Lung (tissue), 12 donors: Measurements from ENCODE around the gene C2CD4D. TPM values are rescaled to one million over a fixed set of nuclear protein-coding genes. Genes with fewer than 3 reads are reported as not detected.

Experiments
- ATAC-seq: fragments of 200-7000 bp; cut with Tn5 transposase; one replicate; pipeline ENCODE4 v1.9.1; 2020; ENCODE audit warnings: moderate number of reproducible peaks; ENCODE audit not compliant: insufficient read depth, low FRiP score
- DNase-seq, 3 donors: peaks; one replicate each; pipeline ENCODE4 v3.0.0-alpha.2; 2013 to 2017
- H3K27ac ChIP-seq, 2 donors: one replicate each; pipeline ENCODE4 v1.5.1; 2013; ENCODE audit warnings: mild to moderate bottlenecking in 2 of 2, moderate library complexity in 2 of 2, control low read depth in 1 of 2, inconsistent platforms in 1 of 2, low read depth in 1 of 2, low read length in 1 of 2
- H3K27me3 ChIP-seq, 3 donors: one replicate each; pipeline ENCODE4 v1.5.1; 2013; ENCODE audit warnings: low read length in 2 of 3; ENCODE audit not compliant: control insufficient read depth in 3 of 3, insufficient read depth in 3 of 3
- H3K36me3 ChIP-seq, 4 donors: one replicate each; pipeline ENCODE4 v1.5.1; 2013; ENCODE audit warnings: low read length in 4 of 4, mild to moderate bottlenecking in 1 of 4, moderate library complexity in 1 of 4; ENCODE audit not compliant: control insufficient read depth in 4 of 4, insufficient read depth in 4 of 4
- H3K4me1 ChIP-seq, 5 donors: one replicate each; pipeline ENCODE4 v1.5.1; 2013; ENCODE audit warnings: low read length in 5 of 5, mild to moderate bottlenecking in 2 of 5, moderate library complexity in 1 of 5; ENCODE audit not compliant: control insufficient read depth in 5 of 5, insufficient read depth in 5 of 5
- H3K4me3 ChIP-seq: one replicate; pipeline ENCODE4 v1.5.1; 2013; ENCODE audit warnings: mild to moderate bottlenecking, control low read depth, moderate library complexity
- H3K9ac ChIP-seq, 2 donors: one replicate each; pipeline ENCODE4 v1.5.1; 2013; ENCODE audit warnings: low read length in 2 of 2, control low read depth in 1 of 2; ENCODE audit not compliant: insufficient read depth in 1 of 2
- H3K9me3 ChIP-seq, 4 donors: one replicate each; pipeline ENCODE4 v1.5.1; 2013; ENCODE audit warnings: low read length in 3 of 4, mild to moderate bottlenecking in 1 of 4, moderate library complexity in 1 of 4; ENCODE audit not compliant: control insufficient read depth in 4 of 4, insufficient read depth in 3 of 4
- WGBS, 2 donors: extraction: QIAGEN DNeasy Blood & Tissue Kit; methylation state at CpG; one replicate each; pipeline ENCODE4 v1.1.7; 2013; 5-methylcytosine and 5-hydroxymethylcytosine counted together
- polyA plus RNA-seq, 2 donors: library from polyadenylated mRNA; stranded (reverse); fragments of 200-250 nt; gene quantifications; one replicate each; pipeline ENCODE4 v1.2.1, GENCODE V29; 2013
- total RNA-seq, 2 donors: library from RNA; depleted of rRNA in 1 of 2; stranded (reverse); fragments of >200 nt in 1 of 2; gene quantifications; one replicate each; pipeline ENCODE4 v1.2.1, GENCODE V29; 2014 to 2021
- TF ChIP-seq, protein P1 (sequence below): IDR thresholded peaks from 2 replicates; pipeline ENCODE4 v1.5.1; 2012; ENCODE audit warnings: mild to moderate bottlenecking; ENCODE audit errors: control extremely low read depth, extremely low read depth
- donor health status: control.
- donor health status: control.
- donor health status: Bipolar disorder and iron deficiency.
- donor health status: healthy.
- donor health status: DM: yes; HTN: yes; CAD: no.

The C2CD4D gene
- total and polyA plus RNA-seq, 4 donors = 0.10 to 0.40 (median 0.19) TPM; not detected in 1

DNA sequence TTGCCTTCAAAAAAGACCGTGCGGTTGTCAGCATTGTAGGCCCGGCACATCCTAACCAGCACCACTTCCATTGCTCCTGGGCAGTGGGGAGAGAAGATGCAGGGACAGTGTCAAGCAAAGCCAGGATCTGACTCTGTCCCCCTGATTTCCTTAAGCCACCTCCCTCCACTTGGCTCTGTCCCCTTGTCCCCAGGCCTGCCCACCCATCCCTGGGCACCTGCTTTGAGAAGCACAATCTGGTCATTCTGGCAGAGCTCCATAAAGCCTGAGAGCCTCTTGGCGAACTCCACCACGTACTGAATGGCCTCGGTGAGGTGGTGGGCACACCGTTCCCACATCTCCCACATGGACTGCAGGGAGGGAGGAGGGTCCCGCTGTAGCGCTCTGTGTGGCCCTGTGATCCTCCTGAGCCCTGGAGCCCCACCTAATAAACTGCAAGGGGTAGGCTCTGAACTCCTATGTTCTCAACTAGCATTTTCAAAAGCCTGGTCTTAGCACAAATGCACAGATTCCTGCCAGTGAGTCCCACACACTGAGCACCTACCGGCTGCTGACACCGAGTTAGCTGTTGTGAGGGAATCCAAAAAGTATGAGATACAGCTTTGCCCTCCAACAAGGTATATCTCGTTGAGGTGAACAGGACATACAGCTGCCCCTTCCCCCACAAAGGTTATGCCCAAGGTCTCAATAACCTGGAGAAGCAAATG, 26.2 kb downstream of the C2CD4D start:
- 88 to 89% methylated on average over 12 of the region's 12 CpGs for WGBS, 2 donors
- no peak for DNase-seq

DNA sequence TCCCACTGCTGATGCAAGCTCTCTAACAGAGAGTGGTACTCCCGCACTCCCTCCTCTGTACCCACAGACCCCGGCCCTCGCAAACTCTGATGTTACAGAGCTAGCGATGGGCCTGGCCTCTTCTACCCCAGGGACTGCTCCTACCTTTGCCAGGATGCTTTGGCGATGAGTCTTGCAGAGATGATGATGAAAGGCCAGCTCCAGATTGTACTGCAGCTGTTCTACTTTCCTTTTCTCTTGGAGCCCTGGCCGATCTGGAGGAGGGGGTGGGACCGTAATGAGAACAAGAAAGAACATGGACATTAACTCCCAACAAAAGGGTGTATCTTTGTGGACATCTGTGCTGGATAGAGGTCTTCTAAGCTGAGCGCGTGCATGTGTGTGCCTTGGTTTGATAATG, 28.4 kb downstream of the C2CD4D start:
- Histone ChIP-seq H3K27me3 (peaks cover 0 to 2% (median 0%) of the 10 kb centered on the region in 3 donors), H3K9me3 (no peaks in the 10 kb centered on the region), H3K27ac (no peak overlapping the region), H3K9ac (no peak overlapping the region), H3K36me3 (peaks cover 0 to 3% (median 0%) of the 10 kb centered on the region in 4 donors), H3K4me1 (no peaks in the 10 kb centered on the region), H3K4me3 (no peak overlapping the region)
- TF ChIP-seq, protein P1, sequence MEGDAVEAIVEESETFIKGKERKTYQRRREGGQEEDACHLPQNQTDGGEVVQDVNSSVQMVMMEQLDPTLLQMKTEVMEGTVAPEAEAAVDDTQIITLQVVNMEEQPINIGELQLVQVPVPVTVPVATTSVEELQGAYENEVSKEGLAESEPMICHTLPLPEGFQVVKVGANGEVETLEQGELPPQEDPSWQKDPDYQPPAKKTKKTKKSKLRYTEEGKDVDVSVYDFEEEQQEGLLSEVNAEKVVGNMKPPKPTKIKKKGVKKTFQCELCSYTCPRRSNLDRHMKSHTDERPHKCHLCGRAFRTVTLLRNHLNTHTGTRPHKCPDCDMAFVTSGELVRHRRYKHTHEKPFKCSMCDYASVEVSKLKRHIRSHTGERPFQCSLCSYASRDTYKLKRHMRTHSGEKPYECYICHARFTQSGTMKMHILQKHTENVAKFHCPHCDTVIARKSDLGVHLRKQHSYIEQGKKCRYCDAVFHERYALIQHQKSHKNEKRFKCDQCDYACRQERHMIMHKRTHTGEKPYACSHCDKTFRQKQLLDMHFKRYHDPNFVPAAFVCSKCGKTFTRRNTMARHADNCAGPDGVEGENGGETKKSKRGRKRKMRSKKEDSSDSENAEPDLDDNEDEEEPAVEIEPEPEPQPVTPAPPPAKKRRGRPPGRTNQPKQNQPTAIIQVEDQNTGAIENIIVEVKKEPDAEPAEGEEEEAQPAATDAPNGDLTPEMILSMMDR = no peak
- WGBS, 2 donors = 89 to 91% methylated on average over 9 of the region's 9 CpGs
- DNase-seq = no peak
- ATAC-seq = no peak

More for the DNA sequence above, 26.2 kb downstream of the C2CD4D start:
- Histone ChIP-seq H3K4me3 (no peak overlapping the region), H3K9ac (no peak overlapping the region), H3K4me1 (no peaks in the 10 kb centered on the region), H3K27me3 (peaks cover 0 to 2% (median 0%) of the 10 kb centered on the region in 3 donors), H3K36me3 (no peaks in the 10 kb centered on the region), H3K27ac (no peak overlapping the region), H3K9me3 (no peaks in the 10 kb centered on the region)
- ATAC-seq = no peak
- TF ChIP-seq, protein P1 = no peak

DNA sequence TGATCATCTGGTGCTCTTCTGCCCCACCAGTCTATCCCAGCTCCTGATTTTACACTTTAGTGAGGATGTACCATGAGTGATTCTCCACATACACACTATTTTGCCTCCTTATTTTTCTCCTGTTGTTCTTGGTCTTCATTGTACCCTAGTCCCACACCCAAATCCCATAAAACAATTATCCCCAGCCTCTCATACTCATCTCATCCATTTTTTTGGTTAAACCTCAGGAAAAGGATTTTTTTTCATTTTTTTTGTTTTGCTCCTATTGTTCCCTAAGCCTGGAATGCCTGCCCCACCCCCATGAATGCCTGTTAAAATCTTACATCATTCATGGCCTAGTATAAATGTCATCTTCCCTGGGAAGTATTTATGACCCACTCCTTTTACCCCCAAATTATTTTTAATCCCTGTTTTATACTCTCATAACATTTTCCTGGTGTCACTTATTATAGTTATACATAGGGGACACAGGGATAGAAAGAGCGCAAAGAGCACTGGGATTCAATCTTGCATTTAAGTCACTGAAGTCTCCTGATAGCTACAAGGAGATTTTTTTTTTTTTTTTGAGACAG, 29.5 kb downstream of the C2CD4D start:
- Histone ChIP-seq H3K4me1 (no peaks in the 10 kb centered on the region), H3K36me3 (peaks cover 0 to 3% (median 0%) of the 10 kb centered on the region in 4 donors), H3K27me3 (peaks cover 0 to 2% (median 0%) of the 10 kb centered on the region in 3 donors), H3K9ac (no peak overlapping the region), H3K9me3 (no peaks in the 10 kb centered on the region), H3K4me3 (no peak overlapping the region), H3K27ac (no peak overlapping the region)
- TF ChIP-seq, protein P1 = no peak
- DNase-seq (no peak), ATAC-seq (no peak)
- WGBS, 2 donors = 97% methylated on average over 1 of the region's 1 CpG
